Eye (tissue), 1 donor: Measurements from ENCODE around the gene MAST4.

Experiments
- DNase-seq: peaks from one replicate; pipeline ENCODE4 v3.0.0-alpha.2; 2015

The MAST4 gene

DNA sequence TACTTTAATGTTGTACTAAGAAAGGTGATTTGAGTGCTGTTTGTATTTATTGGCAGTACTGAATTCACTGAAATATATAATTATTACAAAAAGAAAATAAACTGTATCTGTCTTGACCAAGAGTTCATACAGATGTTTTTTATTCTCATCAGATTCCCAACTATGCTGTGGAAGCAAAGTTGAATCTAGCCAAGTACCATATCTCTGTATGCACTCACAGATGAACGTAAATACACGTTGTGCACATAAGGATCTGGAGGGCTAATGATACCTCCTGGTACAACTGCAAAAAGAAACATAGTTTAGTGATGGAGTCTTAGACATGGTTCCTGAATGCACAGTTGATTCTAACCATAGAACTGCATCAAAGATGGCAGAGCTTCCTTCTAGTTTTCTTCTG, 431.0 kb downstream of the MAST4 start:
- DNase-seq, result no peak

DNA sequence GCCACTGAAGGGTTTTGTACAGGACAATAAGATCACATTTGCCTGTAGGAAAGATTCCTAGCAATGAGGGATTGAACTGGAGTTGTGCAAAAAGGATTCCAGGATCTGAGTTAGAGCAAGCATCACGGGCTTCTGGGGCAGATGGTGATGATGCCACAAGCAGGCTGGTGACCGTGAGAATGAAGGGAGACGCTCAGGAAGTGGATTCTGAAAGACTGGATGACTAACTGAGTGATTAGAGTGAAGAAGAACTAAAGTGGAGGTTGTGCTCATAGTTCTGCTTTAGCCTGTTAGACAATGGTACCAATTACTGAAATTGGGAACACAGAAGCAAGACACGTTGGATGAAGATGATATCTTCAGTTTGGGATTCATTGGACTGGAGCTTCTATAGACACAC, 432.2 kb downstream of the MAST4 start:
- no peak for DNase-seq

DNA sequence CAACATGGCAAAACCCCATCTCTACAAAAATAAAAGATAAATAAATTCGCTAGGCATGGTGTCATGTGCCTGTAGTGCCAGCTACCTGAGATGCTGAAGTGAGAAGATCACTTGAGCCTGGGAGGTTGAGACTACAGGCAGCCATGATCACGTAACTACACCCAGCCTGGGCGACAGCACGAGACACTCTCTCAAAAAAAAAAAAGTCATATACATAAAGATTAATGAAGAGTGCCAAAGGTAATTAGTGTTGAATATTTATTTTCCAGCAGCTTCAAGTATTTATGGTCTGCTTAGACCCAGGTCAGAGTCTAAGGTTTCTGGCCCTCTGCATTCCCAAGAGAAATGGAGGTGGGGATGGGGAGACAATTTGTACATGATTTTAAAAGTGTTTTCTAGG, 432.7 kb downstream of the MAST4 start:
- no peak for DNase-seq

DNA sequence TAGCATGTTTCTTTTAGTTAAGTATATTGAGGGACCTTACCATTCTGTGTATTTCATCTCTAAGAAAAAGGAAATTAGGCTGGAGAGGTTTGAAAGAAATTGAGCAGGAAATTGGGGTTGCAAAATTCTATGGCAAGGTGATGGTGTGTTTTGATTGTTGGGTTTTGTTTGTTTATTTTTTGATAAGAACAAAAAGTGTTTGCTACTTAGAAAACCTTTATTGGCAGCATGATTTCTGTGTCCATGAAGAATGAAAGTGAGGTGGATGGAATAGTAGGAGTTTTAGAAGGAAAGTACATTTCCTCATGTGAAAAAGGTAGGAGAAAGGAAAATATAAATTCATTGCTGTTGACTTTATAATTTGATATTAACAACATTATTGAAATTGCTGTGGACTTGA, 433.3 kb downstream of the MAST4 start:
- DNase-seq, result no peak

DNA sequence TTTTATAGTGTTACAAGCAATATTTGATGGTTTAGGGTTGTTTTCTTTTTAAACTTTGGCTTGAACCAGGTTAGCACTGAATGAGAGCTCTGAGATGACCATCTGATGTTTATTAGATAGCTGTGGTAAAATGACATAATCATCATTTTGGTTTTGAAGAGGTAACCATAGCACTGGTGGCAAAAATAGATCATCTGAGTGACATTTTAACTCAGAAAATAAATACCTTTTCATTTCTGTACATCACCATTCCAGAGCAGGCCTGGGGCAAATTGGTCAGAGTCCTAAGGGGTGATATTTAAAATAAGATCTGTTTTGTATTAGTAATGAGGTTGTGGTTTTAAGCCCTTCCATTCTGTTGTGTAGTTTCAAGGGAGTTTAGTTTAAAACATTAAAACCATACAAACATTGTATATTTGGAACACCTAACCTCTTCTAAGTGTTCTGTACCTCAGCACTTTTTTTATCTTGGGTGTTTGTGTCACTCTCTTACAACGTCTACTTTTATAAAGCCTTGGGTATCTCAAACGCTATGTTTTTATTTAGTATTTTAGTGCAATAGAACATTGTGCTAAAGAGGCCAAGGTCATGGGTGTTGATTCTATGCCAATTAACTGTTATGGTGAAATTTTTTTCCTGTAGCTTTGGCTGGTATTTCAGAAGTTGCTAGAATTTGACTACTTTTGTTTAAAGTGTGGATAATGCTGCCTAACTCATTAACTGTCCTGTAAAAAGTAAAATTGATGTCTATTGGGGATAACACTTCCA, 434.3 kb downstream of the MAST4 start:
- DNase-seq, result no peak

DNA sequence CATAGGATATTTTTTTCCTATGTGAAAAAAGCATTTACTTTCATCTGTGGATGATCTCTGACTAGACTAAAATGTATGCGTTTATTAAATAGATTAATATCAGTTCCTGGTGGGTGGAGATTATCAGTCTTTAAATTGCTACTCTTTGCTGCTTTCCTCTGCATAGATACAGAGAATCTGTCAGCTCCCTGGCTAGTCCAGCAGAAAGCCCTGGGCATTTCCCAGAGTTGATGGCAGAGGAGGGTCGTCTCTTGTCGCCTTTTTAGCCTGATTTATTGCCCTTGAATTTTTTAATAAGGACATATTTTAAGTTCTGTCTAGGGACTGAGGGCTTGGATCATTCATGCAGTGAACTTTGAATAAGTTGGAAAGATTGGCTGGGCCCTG, 434.9 kb downstream of the MAST4 start:
- DNase-seq, result no peak

DNA sequence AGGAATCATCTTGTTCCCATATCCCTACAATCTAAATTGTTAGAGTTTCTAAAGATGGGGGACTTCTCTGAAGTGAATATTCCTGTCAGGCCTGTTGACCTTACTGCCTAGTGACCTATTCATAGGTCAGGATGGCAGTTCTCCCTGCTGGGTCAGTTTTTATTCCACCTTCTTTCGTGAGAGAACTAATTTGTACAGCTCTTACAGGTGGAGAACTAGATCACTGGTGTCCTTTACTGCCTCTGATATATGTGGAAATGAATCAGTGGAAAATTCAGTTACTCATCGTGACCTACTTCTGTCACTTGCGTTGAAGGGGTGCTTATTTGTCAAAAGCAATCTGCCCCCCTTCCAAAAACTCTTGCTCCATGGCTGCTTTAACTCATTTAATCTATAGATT, 435.5 kb downstream of the MAST4 start:
- no peak for DNase-seq

DNA sequence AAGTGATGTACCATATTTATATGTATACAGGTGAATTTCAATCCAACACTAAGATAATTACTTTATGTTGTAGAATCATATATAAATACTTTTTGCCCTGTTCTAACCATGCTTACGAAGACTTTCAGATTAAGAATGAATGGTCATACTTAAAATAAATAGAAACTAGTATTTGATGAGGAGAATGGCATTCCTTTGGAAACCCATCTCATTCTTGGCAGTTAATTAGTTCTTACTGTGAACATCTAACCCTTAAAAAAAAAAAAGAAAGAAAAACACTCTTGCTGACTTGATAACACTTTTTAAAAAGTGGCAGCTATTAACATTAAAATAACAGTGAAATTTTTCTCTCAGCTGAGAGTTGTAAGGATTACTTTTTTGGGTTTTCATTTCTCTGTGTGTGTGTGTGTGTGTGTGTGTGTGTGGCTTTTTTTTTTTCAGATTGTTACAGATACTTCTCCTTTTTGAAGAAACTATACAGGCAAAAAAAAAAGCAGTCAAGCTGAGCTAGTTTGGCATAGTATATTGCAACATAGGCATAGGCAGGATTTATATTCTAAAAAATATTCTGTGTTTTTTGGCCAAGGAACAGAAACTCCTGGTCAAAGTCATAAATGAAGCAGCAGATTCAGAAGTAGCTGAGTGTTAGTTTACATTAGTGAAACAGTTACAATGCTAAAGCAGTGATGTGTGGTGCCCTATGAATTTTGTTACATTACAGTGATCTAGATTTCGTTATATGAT, 436.9 kb downstream of the MAST4 start:
- no peak for DNase-seq

DNA sequence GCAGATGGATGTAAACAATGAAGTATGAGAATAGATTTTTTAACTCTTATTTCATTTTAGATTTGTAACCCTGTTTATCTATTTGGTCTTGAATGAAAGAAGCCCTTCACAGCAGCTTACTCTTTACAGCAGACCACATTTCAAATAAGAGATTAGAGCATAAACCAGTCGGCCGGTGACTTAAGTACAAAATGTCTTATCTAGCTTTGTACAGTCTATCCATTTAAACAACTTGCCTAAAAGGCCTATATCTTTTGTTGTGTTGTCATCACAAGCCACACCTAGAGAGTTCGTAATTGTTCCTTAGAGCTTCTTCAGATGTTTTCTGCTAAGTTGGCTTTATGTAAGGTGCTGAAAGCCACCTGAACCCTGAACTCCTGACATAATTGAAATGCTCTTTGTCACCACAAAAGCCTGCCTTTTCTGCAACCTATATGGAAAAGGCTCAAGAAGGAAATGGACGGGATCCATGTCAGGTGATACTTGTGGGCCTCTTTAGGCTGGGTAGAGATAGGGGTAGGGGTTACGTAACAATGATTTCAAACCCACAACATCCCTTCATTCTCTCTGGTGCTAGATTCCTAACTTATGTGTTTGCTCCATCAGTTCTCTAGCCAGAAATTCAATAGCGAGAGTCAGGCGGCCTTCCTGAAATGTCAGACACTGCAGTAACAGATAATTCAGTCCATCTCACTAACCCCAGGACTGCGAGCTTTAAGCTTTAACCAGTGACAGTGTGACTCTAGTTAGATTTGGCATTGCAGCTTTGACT, 437.9 kb downstream of the MAST4 start:
- no peak for DNase-seq

DNA sequence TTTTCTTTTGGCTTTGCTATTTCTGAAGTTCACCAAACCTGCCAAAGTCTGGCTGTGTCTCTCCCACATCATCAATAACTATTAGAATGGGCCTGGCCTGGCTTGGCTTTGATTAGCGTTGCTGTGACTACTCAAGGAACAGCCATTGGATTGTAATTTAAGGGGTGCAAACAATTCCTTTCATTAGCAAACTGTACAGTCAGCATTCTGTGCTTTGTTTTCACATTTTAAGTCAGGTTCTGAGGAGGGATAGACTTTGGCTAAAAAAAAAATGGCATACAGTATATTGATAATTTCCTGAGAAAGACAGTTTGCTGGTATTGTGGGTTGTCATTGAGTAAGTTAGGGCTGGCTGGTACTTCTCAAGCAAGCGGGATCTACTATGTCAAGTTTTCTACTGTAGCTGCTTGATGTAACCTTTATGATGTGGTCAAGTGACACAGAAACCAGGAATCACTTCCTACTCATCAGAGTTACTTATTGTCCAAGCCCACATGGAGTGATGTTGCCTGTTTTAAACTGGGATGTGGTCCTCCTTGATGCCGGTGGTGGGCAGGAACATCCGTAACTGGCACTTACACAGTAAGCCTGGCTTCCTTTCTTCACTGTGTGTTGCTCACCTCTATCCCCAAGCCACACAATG, 439.0 kb downstream of the MAST4 start:
- no peak for DNase-seq

DNA sequence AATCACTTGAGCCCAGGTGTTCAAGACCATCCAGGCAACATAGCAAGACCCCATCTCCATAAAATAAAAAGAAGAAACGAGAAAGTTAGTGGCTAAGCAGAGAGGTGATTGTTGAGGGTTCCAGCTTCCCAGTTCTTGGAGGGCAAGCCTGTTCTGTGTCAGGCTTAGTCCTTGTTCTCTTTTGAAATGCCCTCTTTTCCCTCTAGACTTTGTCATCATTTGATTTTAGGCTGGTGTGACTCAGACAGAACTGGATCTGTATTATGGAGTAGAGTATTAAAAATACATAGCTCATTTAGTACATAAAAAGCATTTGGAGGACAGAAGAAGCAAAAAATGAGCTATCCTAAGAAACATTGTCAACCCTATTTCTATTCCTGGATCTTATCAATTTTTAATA, 441.0 kb downstream of the MAST4 start:
- DNase-seq, result no peak

DNA sequence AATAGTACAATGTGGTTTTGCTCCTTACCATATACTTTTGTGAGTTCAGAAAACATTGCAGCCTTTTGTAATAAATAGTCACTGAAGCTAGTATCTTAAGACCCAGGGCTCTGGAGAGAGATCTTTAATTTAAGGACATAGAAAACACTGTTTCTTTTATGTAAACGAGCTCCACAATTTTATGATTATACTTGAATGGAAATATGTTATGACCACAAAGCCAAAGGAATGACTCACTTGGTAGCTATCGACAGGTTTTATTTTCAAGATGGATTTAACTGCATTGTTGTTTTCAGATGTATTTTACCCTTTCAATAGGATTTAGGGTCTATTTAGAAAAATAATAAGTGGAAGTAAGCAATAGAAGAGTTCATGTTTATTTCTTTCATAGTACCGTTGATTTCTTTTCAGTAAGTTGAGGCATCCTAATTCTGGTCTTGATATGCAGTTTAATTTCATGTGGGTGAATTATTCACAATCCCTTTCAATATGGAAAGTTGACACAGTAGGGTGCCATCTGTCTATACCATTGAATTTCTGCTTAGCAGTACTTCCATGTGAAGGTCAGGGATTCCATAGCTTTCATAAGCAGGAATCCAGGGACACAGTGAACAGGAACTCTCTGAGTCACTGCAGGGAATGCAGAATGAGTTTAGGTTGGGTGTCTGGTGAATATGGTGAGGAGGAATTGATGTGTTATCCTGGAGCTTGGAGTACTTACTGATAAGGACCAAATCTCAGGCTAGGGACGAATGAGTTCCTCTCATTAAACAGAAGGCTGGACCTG, 442.8 kb downstream of the MAST4 start:
- DNase-seq, result no peak

DNA sequence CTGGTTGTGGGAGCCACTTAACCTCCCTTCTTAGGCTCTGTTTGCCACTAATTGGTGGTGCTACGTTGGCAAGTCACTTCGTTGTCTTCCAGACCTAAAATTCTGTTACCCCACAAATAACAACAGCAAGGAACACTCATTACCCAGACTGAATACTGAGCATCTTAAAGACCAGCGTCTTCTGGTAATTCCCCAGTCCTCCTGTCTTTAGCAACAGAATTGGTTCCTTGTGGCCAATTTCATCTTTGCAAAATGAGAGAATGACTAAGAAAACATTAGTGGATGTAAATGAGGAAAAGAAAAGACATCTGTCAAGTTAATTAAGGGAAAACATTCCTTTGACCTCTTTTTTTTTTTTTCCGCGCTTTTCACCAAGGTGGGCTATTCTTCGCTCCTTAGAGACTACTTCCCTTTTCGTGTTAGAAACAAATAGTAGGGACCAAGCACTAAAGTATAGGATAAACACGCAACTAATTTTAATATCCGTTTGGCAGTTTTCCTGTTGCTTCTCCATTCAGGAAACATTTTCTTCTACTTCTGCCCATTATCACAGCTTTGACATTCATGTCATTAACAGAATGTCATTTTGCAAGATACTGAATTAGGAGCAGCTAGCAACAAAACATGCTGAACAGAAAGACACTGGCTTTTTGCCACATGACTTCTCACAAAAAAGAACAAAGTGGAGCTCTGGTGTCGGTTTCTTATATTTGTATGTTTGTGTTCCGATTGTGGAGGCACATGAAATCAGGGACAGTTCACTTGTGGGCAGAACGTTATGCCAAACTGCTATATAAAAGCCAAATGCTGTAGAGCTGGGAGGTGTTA, 446.2 kb downstream of the MAST4 start:
- DNase-seq, result no peak

DNA sequence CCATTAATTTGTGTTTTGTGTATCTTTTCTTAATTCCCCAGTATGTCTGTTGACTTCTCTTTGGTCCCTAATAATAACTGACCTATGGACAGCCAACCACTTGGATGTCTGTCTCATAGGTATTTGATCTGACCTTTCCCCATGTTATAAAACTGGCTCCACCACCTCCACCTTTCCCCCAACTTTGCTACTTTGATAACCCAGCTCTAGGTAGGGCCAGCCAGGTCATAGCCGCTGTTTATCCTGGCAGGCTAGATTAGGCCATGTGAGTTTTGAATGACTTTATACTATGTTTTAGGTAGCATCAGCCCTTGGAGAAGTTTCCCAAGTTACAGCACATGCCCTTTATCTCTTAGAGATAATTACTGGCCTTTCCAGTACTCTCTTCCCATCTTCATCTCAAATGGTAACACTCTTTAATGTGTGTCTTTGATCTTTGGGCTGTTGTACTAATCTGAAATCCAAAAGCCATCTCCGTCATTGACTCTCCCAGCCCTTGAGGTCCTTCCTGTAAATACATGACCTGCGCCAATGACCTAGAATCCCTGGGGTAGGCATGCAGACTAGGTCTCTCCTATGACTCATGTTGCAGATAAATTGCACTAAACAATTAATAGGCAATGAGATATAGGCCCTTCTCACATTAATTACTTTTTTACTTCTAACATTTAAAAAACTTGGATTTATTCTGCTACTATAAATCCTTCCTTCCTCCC, 447.8 kb downstream of the MAST4 start:
- no peak for DNase-seq

DNA sequence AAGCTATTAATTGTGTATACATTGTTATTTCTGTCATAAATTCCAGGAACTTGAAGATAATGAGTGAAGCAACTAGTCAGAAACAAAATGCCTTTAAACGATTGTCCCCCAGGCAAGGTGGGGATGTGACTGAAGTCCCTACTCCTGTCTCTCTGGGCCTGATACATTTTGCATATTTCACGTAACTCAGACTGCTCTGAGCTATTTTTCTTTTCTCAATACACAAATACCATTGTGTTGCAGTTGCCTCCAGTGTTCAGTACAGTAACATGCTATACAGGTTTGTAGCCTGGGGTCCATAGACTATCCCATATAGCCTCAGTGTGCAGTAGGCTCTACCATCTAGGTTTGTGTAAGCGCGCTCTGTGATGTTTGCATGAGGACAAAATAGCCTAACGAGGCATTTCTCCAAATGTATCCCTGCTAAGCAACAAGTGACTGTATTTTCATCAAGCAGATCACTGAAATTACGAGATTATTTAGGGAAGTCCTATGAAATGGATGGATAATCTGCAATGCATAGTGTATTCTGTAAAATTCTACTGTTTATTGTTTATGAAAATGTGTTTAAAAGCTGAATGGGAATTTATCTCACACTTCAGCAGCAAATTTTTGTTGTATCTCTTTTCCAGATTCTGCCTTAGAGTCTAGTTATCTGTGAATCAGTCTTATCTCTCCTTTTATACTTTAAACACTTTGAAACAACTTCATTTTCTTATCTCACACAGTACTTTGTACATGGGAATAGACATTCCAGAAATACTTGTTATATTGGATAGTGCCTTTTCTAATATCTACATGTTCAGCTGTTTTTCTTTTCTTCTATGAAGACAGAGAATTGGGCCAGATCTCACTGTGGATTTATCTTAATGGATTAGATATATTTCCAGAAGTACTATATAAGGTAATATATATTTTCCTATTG, 449.9 kb downstream of the MAST4 start:
- no peak for DNase-seq

DNA sequence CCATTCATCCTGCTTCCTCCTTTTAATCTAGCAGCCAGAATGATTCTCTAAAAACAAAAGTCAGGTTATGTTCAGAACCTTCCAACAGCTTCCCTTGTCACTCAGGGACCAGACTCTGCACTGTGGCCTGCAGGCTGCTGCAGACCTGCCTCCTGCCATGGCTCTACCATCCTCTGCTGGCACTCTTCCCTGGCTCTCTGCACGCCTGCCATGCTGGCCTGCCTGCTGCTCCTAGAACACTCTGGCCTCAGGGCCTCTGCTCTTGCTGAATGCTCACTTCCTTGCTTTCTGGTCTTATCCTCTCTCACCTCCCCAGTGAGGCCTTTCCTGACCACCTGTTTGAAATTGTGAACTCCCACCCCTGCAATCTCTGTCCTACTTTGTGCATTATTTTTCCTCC, 451.0 kb downstream of the MAST4 start:
- no peak for DNase-seq

DNA sequence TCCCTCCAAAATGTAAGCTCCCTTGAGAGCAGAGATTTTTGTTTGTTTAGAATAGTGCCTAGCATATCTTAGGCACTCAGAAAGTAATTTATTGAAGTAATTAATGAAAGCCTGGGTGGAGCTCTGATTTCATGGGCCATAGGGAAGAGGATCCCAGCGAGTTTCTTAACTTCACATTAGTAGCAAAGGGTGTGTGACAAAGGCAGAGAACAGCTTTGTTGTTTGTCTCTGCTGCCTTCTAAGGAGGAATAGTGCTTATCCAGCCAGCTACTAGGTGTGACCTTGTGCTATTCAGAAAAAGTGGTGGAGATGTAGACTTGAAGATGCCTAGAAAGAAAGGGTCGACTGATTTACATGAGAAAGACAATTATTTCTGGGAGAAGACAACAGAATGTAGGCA, 451.4 kb downstream of the MAST4 start:
- no peak for DNase-seq

DNA sequence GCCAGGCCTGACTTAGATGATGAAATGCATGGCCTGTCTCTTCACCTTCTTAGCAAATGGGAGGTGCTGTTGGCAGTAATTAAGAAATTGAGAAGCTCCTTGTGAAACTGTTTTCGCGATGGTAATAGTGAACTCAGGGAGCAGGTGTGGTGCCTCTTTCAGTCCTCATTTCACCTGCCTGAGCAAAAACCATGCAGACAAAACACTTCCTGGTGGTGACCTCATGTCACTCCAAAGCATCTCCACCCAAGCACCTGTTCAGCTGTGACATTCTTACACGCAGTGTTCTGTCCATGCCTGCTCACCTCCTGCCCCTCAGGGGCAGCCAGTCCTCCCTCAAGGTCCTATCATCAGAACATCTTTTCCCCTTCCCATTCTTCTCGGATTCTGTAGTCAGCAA, 453.9 kb downstream of the MAST4 start:
- DNase-seq, result no peak

DNA sequence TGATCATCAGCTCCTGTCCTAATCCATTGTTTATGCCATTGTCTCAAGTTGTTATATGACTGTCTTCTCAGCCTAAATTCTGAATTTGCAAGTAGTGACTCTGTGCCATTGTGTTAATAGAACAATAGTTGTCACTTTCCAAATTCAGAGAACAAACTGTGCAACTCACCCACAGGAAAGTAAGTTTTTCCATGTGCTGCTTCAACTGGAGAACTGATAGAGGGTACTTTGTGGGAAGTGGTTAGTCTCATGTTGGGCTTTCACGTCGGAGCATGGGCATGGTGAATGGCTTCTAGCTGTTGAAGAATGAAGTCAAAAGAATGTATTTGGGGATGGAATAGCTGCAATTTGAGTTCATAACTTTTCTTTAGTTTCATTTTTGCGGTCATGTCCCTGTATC, 454.4 kb downstream of the MAST4 start:
- DNase-seq, result no peak

DNA sequence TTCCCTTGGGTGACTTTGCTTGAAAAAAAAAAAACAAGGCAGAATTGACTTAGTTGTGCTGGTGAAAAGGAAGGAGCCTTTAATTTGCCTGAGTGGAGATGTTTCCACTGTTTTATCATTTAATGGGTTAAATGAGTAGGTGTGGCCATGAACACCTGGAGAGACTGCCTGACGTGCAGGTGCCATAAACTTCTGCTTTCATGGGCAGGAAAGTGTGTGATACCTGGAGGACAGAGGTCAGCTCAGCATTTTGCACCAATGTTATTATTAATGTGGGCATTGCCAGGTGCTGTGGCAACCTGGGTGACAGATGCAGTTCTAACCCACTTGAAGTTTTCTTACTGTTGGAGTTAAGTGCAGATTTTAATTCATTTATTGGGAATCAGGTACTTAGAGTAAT, 455.0 kb downstream of the MAST4 start:
- no peak for DNase-seq
